ENCODE measurements around the gene MEIS1. TPM values are rescaled to one million over a fixed set of nuclear protein-coding genes. Genes with fewer than 3 reads are reported as not detected.

Gene MEIS1
- total RNA-seq, 1 experiment from 2014 or later: 0.66 TPM

DNA sequence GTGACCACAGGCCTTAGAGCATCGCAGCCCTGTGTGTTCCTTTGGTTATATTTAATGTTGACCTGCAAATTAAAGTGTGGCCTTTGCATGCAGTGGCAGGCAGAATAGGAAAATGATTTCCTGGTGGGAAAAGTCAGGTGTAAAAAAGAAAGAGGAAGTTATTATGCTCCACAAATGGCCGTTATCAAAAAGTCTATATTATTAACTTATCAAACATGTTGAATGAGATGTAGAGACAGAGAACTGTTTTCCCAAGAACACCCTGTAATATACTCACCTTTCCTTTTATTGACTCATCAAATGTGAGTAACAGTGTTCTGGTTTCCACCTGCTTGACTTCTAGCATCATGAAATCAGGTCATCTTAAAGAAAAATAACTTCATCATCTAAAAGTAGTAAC lies 35.3 kb downstream of the MEIS1 start:
- Histone ChIP-seq H4K20me1 (ENCODE audit: control insufficient read depth, insufficient read depth, insufficient read length) (no peaks in the 10 kb centered on the region), H3K4me2 (ENCODE audit: insufficient read depth, insufficient read length, low read length) (no peak overlapping the region), H3K79me1 (ENCODE audit: insufficient read depth, low read depth, low read length, poor library complexity, severe bottlenecking) (no peaks in the 10 kb centered on the region), H3K4ac (ENCODE audit: low read depth, low read length) (no peak overlapping the region), H2BK5ac (ENCODE audit: insufficient read length, low read length) (no peak overlapping the region), H3T11ph (ENCODE audit: low read length) (no peak overlapping the region), H3K9me3 (ENCODE audit: control insufficient read depth, low read depth, low read length) (no peaks in the 10 kb centered on the region), H3K27ac (ENCODE audit: insufficient read length, low read depth, low read length) (no peak overlapping the region), H4K5ac (ENCODE audit: insufficient read length, low read depth, low read length) (no peak overlapping the region), H3K4me1 (ENCODE audit: insufficient read depth, low read length) (no peaks in the 10 kb centered on the region), H2AK5ac (ENCODE audit: insufficient read length, low read length) (no peak overlapping the region), H2AFZ (ENCODE audit: low read length) (no peak overlapping the region), H3K27me3 (ENCODE audit: insufficient read depth, low read length) (no peaks in the 10 kb centered on the region), H3K23ac (ENCODE audit: insufficient read length, low read depth, low read length) (no peak overlapping the region), H3K56ac (ENCODE audit: insufficient read length, low read depth, low read length) (no peak overlapping the region), H4K91ac (ENCODE audit: insufficient read length, low read depth, low read length) (no peak overlapping the region), H2BK120ac (ENCODE audit: low read depth, low read length, poor library complexity, severe bottlenecking) (no peak overlapping the region), H2BK12ac (ENCODE audit: insufficient read length, low read depth, low read length) (no peak overlapping the region), H3K23me2 (ENCODE audit: insufficient read length, low read depth, low read length, poor library complexity, severe bottlenecking) (no peaks in the 10 kb centered on the region), H3K14ac (ENCODE audit: insufficient read depth, low read length) (no peak overlapping the region), H3K9ac (ENCODE audit: extremely low read depth, insufficient read length, low read length) (no peak overlapping the region), H2BK20ac (ENCODE audit: low read depth, low read length, poor library complexity, severe bottlenecking) (no peak overlapping the region), H2BK15ac (ENCODE audit: low read depth, low read length) (no peak overlapping the region), H3K79me2 (ENCODE audit: insufficient read depth, low read length) (no peaks in the 10 kb centered on the region), H3K18ac (ENCODE audit: insufficient read length, low read depth, low read length) (no peak overlapping the region), H4K8ac (replicated peaks; ENCODE audit: insufficient read length, low read depth, low read length) (no peak overlapping the region)
- Mint-ChIP-seq H3K27me3 (ENCODE audit: low read depth) (no peaks in the 10 kb centered on the region), H3K27ac (no peak overlapping the region), H3K9me3 (no peaks in the 10 kb centered on the region), H3K36me3 (ENCODE audit: insufficient read depth in 1 of 3, low read depth in 3 of 3) (no peaks in the 10 kb centered on the region), H3K4me3 (no peak overlapping the region), H3K4me1 (peaks cover 21 to 24% of the 10 kb centered on the region in 2 experiments)
- TF ChIP-seq, protein P1, sequence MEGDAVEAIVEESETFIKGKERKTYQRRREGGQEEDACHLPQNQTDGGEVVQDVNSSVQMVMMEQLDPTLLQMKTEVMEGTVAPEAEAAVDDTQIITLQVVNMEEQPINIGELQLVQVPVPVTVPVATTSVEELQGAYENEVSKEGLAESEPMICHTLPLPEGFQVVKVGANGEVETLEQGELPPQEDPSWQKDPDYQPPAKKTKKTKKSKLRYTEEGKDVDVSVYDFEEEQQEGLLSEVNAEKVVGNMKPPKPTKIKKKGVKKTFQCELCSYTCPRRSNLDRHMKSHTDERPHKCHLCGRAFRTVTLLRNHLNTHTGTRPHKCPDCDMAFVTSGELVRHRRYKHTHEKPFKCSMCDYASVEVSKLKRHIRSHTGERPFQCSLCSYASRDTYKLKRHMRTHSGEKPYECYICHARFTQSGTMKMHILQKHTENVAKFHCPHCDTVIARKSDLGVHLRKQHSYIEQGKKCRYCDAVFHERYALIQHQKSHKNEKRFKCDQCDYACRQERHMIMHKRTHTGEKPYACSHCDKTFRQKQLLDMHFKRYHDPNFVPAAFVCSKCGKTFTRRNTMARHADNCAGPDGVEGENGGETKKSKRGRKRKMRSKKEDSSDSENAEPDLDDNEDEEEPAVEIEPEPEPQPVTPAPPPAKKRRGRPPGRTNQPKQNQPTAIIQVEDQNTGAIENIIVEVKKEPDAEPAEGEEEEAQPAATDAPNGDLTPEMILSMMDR (conservative IDR thresholded peaks at IDR 0.05): no peak
- DNase-seq: no peak
- WGBS (ENCODE audit: extremely low coverage, insufficient read length, low lambda C conversion rate): no CpG with 5 or more reads among the region's 2 CpGs

Measured in H9 (cell line).